Calu3 (cell line): Measurements from ENCODE around the gene GOLGA6L10. TPM values are rescaled to one million over a fixed set of nuclear protein-coding genes. Genes with fewer than 3 reads are reported as not detected.
"Not testable (repeated sequence)": the region's sequence is repeated elsewhere in the genome, so short reads cannot be mapped to it uniquely, and the experiment has no call there.

Experiments
- BruUV-seq: library from RNA; stranded (reverse); fragments of 400-500 nt; replicated peaks from 2 replicates; lab custom pipeline; 2021; lab: Mats Ljungman, UMichigan
- CTCF ChIA-PET: fragments of 300-600 bp; sonication (Branson Sonifier 250); formaldehyde crosslinking; loops from one replicate; lab custom pipeline; 2022; ENCODE audit warnings: antibody characterized with exemption; lab: Charles Lee
- DNase-seq: peaks from one replicate; pipeline ENCODE4 v3.0.0; 2022
- H3K27ac Mint-ChIP-seq: one replicate; pipeline ENCODE4 v1.8.0; 2022; ENCODE audit warnings: mixed read lengths; ENCODE audit not compliant: unreplicated experiment
- H3K27me3 Mint-ChIP-seq: one replicate; pipeline ENCODE4 v1.8.0; 2022; ENCODE audit warnings: mixed read lengths; ENCODE audit not compliant: unreplicated experiment
- H3K36me3 Mint-ChIP-seq: one replicate; pipeline ENCODE4 v1.8.0; 2022; ENCODE audit warnings: mild to moderate bottlenecking, moderate library complexity, mixed read lengths; ENCODE audit not compliant: insufficient read depth, unreplicated experiment
- H3K4me1 Mint-ChIP-seq: one replicate; pipeline ENCODE4 v1.8.0; 2022; ENCODE audit warnings: mild to moderate bottlenecking, low read depth, mixed read lengths; ENCODE audit not compliant: unreplicated experiment
- H3K4me3 Mint-ChIP-seq: one replicate; pipeline ENCODE4 v1.8.0; 2022; ENCODE audit warnings: mild to moderate bottlenecking, low read depth, moderate library complexity, mixed read lengths; ENCODE audit not compliant: unreplicated experiment
- H3K9me3 Mint-ChIP-seq: one replicate; pipeline ENCODE4 v1.8.0; 2022; ENCODE audit warnings: low read depth, mixed read lengths; ENCODE audit not compliant: unreplicated experiment
- intact Hi-C: fragments of 100-400 bp; cut with micrococcal nuclease; formaldehyde crosslinking; loops from one replicate; pipeline ENCODE4 v1.10.0; 2022; ENCODE audit not compliant: unreplicated experiment
- total RNA-seq: library from RNA; stranded (reverse); gene quantifications from 2 replicates; pipeline ENCODE4 v1.2.3, GENCODE V29; 2022
- TF ChIP-seq, protein P1 (sequence below): fragments of 200-600 bp; IDR thresholded peaks from one replicate; pipeline ENCODE4 v1.8.0; 2022; ENCODE audit warnings: antibody characterized with exemption; ENCODE audit not compliant: unreplicated experiment

Gene GOLGA6L10
- total RNA-seq, 1 experiment from 2014 or later = 1.4 TPM

DNA sequence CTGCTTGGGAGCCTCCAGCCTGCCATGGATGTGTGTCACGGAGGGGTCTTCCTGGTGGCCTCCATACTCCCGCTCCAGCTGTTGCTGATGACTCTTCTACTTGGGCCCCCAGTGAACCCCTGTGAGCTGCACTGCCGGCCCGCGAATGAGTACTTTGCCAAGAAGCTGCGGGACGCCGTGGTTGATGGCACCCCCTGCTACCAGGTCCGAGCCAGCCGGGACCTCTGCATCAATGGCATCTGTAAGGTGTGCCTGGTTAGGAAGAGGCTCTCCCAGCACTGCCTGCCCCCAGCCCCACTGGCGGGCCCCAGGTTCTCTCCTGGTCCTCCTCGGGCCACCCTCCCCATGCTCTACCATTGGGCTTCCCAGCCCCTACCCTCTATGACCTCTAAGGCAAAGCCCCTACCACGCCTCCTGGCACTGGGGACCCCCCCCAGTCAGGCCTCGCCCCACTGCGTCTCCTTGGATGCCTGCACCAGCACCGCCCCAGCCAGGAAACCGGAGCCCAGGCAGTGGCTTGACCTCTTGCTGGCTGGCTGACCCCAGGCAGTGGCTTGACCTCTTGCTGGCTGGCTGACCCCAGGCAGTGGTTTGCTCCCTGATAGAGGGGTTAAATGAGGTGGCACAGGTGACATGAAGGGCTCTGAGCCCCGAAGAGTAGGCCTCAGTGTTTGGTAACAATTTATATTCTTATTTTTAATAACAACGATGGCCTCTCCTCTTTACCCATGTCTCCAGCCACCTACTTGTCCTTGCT lies 29.6 kb downstream of the GOLGA6L10 start:
- H3K36me3 Mint-ChIP-seq, CTCF ChIA-PET, H3K4me3 Mint-ChIP-seq, H3K9me3 Mint-ChIP-seq, H3K4me1 Mint-ChIP-seq, BruUV-seq, H3K27ac Mint-ChIP-seq, intact Hi-C loops, DNase-seq: not testable (repeated sequence)
- H3K27me3 Mint-ChIP-seq = peaks cover 21% of the 10 kb centered on the region

GRCh38 chr15:82318281-82318680 lies 31.0 kb downstream of the GOLGA6L10 start:
- H3K27ac Mint-ChIP-seq, intact Hi-C loops, H3K4me1 Mint-ChIP-seq, CTCF ChIA-PET, H3K36me3 Mint-ChIP-seq, H3K9me3 Mint-ChIP-seq, BruUV-seq, DNase-seq, H3K4me3 Mint-ChIP-seq: not testable (repeated sequence)
- peaks cover 24% of the 10 kb centered on the region for H3K27me3 Mint-ChIP-seq

DNA sequence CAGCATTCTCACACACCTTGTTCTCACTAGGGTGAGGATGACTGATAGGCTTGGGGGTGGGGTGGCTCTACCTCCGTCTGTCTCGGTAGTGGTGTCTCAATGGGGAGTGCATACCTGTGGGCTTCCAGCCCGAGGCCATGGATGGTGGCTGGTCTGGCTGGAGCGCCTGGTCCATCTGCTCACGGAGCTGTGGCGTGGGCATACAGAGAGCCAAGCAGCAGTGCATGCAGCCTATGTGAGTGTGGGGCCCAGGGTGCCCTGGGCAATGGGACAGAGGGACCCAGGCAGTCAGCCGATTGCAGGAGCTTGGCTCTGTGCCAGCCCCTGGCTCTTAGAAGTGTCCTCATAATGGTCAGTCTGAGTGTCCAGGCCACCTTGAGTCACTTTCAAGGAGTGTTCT lies 31.8 kb downstream of the GOLGA6L10 start:
- BruUV-seq, H3K36me3 Mint-ChIP-seq, CTCF ChIA-PET: not testable (repeated sequence)

DNA sequence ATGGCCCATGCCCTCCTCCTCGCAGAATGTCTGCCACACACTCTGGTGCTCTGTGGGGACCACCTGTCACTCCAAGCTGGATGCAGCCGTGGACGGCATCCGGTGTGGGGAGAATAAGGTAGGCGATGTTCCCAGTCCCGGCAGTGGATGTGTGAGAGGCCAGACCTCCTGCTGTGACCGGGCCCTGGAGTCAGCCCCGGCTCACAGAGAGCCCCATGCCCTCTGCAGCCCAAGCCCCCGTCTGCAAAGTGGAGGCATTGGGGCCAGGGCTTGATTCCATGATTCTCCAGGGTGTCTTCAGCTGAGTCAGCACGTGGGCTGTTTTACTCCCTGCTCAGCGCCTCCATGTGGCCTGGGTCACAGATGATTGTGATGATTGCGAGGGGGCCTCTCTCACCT lies 32.2 kb downstream of the GOLGA6L10 start:
- no peaks in the 10 kb centered on the region for H3K36me3 Mint-ChIP-seq
- no peaks in the 10 kb centered on the region for H3K4me1 Mint-ChIP-seq
- no peak for DNase-seq
- H3K27me3 Mint-ChIP-seq = peaks cover 24% of the 10 kb centered on the region
- BruUV-seq = no TSS peak
- TF ChIP-seq, protein P1, sequence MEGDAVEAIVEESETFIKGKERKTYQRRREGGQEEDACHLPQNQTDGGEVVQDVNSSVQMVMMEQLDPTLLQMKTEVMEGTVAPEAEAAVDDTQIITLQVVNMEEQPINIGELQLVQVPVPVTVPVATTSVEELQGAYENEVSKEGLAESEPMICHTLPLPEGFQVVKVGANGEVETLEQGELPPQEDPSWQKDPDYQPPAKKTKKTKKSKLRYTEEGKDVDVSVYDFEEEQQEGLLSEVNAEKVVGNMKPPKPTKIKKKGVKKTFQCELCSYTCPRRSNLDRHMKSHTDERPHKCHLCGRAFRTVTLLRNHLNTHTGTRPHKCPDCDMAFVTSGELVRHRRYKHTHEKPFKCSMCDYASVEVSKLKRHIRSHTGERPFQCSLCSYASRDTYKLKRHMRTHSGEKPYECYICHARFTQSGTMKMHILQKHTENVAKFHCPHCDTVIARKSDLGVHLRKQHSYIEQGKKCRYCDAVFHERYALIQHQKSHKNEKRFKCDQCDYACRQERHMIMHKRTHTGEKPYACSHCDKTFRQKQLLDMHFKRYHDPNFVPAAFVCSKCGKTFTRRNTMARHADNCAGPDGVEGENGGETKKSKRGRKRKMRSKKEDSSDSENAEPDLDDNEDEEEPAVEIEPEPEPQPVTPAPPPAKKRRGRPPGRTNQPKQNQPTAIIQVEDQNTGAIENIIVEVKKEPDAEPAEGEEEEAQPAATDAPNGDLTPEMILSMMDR = no peak
- CTCF ChIA-PET = interaction anchor here (0.5 kb wide), 1 partner anchor 169 kb away, joined by 3 read pairs; no protein-coding TSS in a partner anchor
- no peaks in the 10 kb centered on the region for H3K9me3 Mint-ChIP-seq
- intact Hi-C loops = no loop called here
- H3K27ac Mint-ChIP-seq = no peak overlapping the region
- no peak overlapping the region for H3K4me3 Mint-ChIP-seq

More for the DNA sequence above, 31.8 kb downstream of the GOLGA6L10 start:
- H3K4me3 Mint-ChIP-seq, H3K27ac Mint-ChIP-seq, H3K9me3 Mint-ChIP-seq, DNase-seq, intact Hi-C loops, H3K4me1 Mint-ChIP-seq: not testable (repeated sequence)
- peaks cover 24% of the 10 kb centered on the region for H3K27me3 Mint-ChIP-seq

- intact Hi-C loops, BruUV-seq, H3K27ac Mint-ChIP-seq, H3K4me3 Mint-ChIP-seq, H3K4me1 Mint-ChIP-seq, H3K9me3 Mint-ChIP-seq, H3K36me3 Mint-ChIP-seq, DNase-seq: not testable (repeated sequence)
- CTCF ChIA-PET = interaction anchor here (0.5 kb wide), 1 partner anchor 169 kb away, joined by 3 read pairs; no protein-coding TSS in a partner anchor
- peaks cover 24% of the 10 kb centered on the region for H3K27me3 Mint-ChIP-seq
These were observed 32.8 kb downstream of the GOLGA6L10 start for GRCh38 chr15:82316247-82317090.
